Adrenal gland (tissue), 12 donors: ENCODE measurements around the gene DYNLT3. TPM values are rescaled to one million over a fixed set of nuclear protein-coding genes. Genes with fewer than 3 reads are reported as not detected.

Experiments
- DNase-seq, 7 donors: peaks; one replicate each; pipeline ENCODE4 v3.0.0-alpha.2; 2019 to 2020
- H3K27ac ChIP-seq, 5 donors: fragments of 200-600 bp; sonication (generic) in 4 of 5; 1 replicate in 3 of 5; 2 replicates in 2 of 5; pipeline versions ENCODE4 v1.5.1 to v1.8.0; 2016 to 2020; ENCODE audit warnings: mild to moderate bottlenecking in 1 of 5
- H3K27me3 ChIP-seq: fragments of 200-600 bp; 2 replicates; pipeline ENCODE4 v1.8.0; 2021
- H3K36me3 ChIP-seq, 2 donors: fragments of 200-600 bp; replicated peaks in 1 of 2; 1 replicate in 1 of 2; 2 replicates in 1 of 2; pipeline versions ENCODE4 v1.5.1 to v1.8.0; 2018 to 2022
- H3K4me1 ChIP-seq, 2 donors: fragments of 200-600 bp; replicated peaks in 1 of 2; 1 replicate in 1 of 2; 2 replicates in 1 of 2; pipeline versions ENCODE4 v1.5.1 to v1.8.0; 2018 to 2021
- H3K4me3 ChIP-seq, 4 donors: fragments of 200-600 bp; sonication (generic) in 3 of 4; one replicate each; pipeline ENCODE4 v1.5.1; 2016 to 2018
- H3K9me3 ChIP-seq, 3 donors: fragments of 200-600 bp; sonication (generic) in 1 of 3; replicated peaks in 1 of 3; 1 replicate in 2 of 3; 2 replicates in 1 of 3; pipeline versions ENCODE4 v1.5.1 to v1.8.0; 2016 to 2021
- CTCF ChIP-seq, 6 experiments: fragments of 450-650 bp in 4 of 6; fragments of 200-600 bp in 2 of 6; sonication (generic) in 1 of 6; IDR thresholded peaks; 1 replicate in 5 of 6; 2 replicates in 1 of 6; pipeline versions ENCODE4 v1.5.1 to v1.8.0; 2016 to 2021; ENCODE audit warnings: antibody characterized with exemption in 6 of 6, mild to moderate bottlenecking in 2 of 6, moderate library complexity in 1 of 6
- POLR2A ChIP-seq, 2 donors: fragments of 450-650 bp; IDR thresholded peaks; one replicate each; pipeline ENCODE4 v1.6.1; 2017; ENCODE audit warnings: antibody characterized with exemption in 2 of 2, mild to moderate bottlenecking in 2 of 2, moderate library complexity in 1 of 2
- WGBS, 4 donors: extraction: QIAGEN DNeasy Blood & Tissue Kit in 2 of 4; methylation state at CpG; one replicate each; pipeline versions ENCODE4 v1.1.5 to v1.1.7; 2013 to 2017; 5-methylcytosine and 5-hydroxymethylcytosine counted together
- intact Hi-C, 2 donors: fragments of 100-400 bp; cut with DNase I; formaldehyde crosslinking; loops; one replicate each; pipeline versions ENCODE4 v1.14.1 to v1.15.0; 2022 to 2023
- polyA plus RNA-seq, 3 donors: library from polyadenylated mRNA; stranded (reverse); fragments of 200-250 nt in 2 of 3; fragments of 350-450 nt in 1 of 3; fragmentation: Illumina TruSeq in 1 of 3; extraction: RNeasy Lipid Tissue Mini Kit (QIAGEN cat#74804) in 1 of 3; gene quantifications; one replicate each; pipeline ENCODE4 v1.2.3, GENCODE V29; 2013 to 2014
- small RNA-seq, 2 donors: library from RNA; depleted of rRNA; stranded (forward); fragments of <200 nt; gene quantifications; one replicate each; pipeline ENCODE3, GENCODE V24; 2016
- total RNA-seq, 9 donors: library from RNA; depleted of rRNA in 4 of 9; stranded (reverse); fragments of >200 nt in 4 of 9; fragments of 120-200 nt in 1 of 9; fragmentation: NEBNext Ultra II Directional in 1 of 9; extraction: Animal tissue kit (Norgen Biotek cat#: 25700) in 1 of 9; gene quantifications; one replicate each; pipeline versions ENCODE4 v1.1.0 to v1.2.4, GENCODE V29; 2013 to 2023
- donor health status: healthy with polysubstance abuse.
- donor health status: Bipolar disorder and iron deficiency.
- donor health status: DM: yes; HTN: yes; CAD: no.
- donor health status: DM: no; HTN: no; CAD: no.
- donor health status: DM: no; HTN: no; CAD: no.
- donor health status: DM: yes; HTN: yes; CAD: no.

DYNLT3 gene
- total and polyA plus RNA-seq, 12 donors = 25.2 to 137 (median 51.4) TPM

DNA sequence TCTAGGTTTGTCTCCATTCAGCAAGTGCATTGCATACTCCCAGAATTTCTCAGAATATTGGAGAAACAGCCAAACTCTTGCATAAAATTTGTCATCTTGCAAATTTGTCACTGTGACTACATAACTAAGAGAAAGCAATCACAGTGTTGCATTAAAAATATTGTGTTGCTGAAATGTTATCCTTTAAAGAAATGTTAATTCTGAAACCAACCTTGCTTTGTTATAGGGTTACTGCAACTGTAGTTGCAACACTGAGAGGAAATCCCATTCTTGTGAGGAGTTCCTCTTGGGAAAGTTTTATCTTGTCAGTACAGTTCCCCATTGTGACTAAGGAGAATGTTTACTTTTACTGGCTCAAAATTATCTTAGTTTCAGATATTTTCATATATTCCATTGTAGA, 46.7 kb downstream of the DYNLT3 start:
- Histone ChIP-seq H3K4me3 (no peak overlapping the region), H3K9me3 (no peaks in the 10 kb centered on the region), H3K36me3 (no peaks in the 10 kb centered on the region), H3K27me3 (peaks cover 10% of the 10 kb centered on the region), H3K4me1 (no peaks in the 10 kb centered on the region), H3K27ac (no peak overlapping the region)
- no peak for TF ChIP-seq CTCF (IDR thresholded peaks at IDR 0.05)
- no peak for TF ChIP-seq POLR2A (IDR thresholded peaks at IDR 0.05)
- DNase-seq = no peak
- intact Hi-C loops = no loop called here

GRCh38 chrX:37799936-37800335, 47.4 kb downstream of the DYNLT3 start:
- TF ChIP-seq POLR2A (IDR thresholded peaks at IDR 0.05) = no peak
- TF ChIP-seq CTCF (IDR thresholded peaks at IDR 0.05) = no peak
- no peak overlapping the region for H3K27ac ChIP-seq
- peaks cover 10% of the 10 kb centered on the region for H3K27me3 ChIP-seq
- DNase-seq = no peak
- WGBS, 4 donors = 45 to 70% (median 67%) methylated on average over 2 of the region's 2 CpGs
- no peaks in the 10 kb centered on the region for H3K36me3 ChIP-seq
- no peaks in the 10 kb centered on the region for H3K4me1 ChIP-seq
- no peaks in the 10 kb centered on the region for H3K9me3 ChIP-seq
- intact Hi-C loops = no loop called here
- H3K4me3 ChIP-seq = no peak overlapping the region

- H3K27ac ChIP-seq = no peak overlapping the region
- no peak overlapping the region for H3K4me3 ChIP-seq
- H3K36me3 ChIP-seq = no peaks in the 10 kb centered on the region
- intact Hi-C loops = no loop called here
- DNase-seq = peak in 6 of 7 donors; percentile 15 to 54 (median 27)
- no peaks in the 10 kb centered on the region for H3K4me1 ChIP-seq
- H3K27me3 ChIP-seq = no peaks in the 10 kb centered on the region
- no peaks in the 10 kb centered on the region for H3K9me3 ChIP-seq
- TF ChIP-seq CTCF (IDR thresholded peaks at IDR 0.05) (no peak), POLR2A (IDR thresholded peaks at IDR 0.05) (no peak)
Measured at GRCh38 chrX:37796805-37797204, 50.6 kb downstream of the DYNLT3 start.

DNA sequence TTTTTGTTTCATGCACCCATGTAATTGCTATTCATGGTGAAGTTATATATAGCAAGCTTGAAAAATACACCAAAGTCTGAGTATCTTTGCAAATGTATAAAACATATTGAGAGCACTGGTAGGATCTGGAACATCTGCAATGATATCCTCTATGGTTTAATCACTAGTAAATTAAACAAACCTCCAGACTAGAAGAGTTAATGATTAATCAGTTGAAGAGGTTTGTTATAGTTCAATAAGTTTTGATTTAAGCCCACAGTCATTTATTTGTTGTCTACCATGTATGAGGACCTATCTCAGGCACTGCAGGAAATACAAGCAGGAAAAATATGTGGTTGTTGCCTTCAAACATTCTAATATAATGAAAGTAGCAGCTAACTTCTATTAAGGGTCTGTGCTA, 51.1 kb downstream of the DYNLT3 start:
- no peak for DNase-seq
- Histone ChIP-seq H3K27ac (no peak overlapping the region), H3K9me3 (no peaks in the 10 kb centered on the region), H3K27me3 (no peaks in the 10 kb centered on the region), H3K4me1 (no peaks in the 10 kb centered on the region), H3K4me3 (no peak overlapping the region), H3K36me3 (no peaks in the 10 kb centered on the region)
- TF ChIP-seq CTCF (IDR thresholded peaks at IDR 0.05) (no peak), POLR2A (IDR thresholded peaks at IDR 0.05) (no peak)
- intact Hi-C loops = no loop called here

Small RNA genes within 50 kb of the gene (small RNA-seq; reads per million reads assigned to genes)
- 0 reads per million in 2 donors for gene RNU6-49P

Other genes starting within 250 kb of the DYNLT3 start
- 1 to 10 TPM; 1.2 to 3.8 (median 1.8) TPM for gene XK, start 161.8 kb downstream of the DYNLT3 start, total RNA-seq
- 1 to 10 TPM in 1 of 3 donors, under 1 TPM in 2; 0.44 to 3.5 (median 0.72) TPM for gene XK, start 161.8 kb downstream of the DYNLT3 start, polyA plus RNA-seq
- 100 to 1,000 TPM in 2 of 9 donors, 10 to 100 TPM in 6, 1 to 10 TPM in 1; 10.0 to 153 (median 64.1) TPM for gene CYBB, start 67.5 kb downstream of the DYNLT3 start, total RNA-seq
- gene CYBB, start 67.5 kb downstream of the DYNLT3 start, polyA plus RNA-seq = 10 to 100 TPM in 1 of 3 donors, 1 to 10 TPM in 2; 5.5 to 22.9 (median 8.8) TPM
- 10 to 100 TPM in 6 of 9 donors, 1 to 10 TPM in 3; 1.8 to 38.1 (median 16.3) TPM for gene SYTL5, start 159.0 kb upstream of the DYNLT3 start, total RNA-seq
- 1 to 10 TPM; 5.5 to 9.5 (median 6.3) TPM for gene SYTL5, start 159.0 kb upstream of the DYNLT3 start, polyA plus RNA-seq